A673 (cell line): ENCODE data around the gene BAIAP2. TPM values are rescaled to one million over a fixed set of nuclear protein-coding genes. Genes with fewer than 3 reads are reported as not detected.

Source experiments
- BruUV-seq: library from RNA; stranded (reverse); fragments of 400-500 nt; replicated peaks from 2 replicates; lab custom pipeline; 2021; lab: Mats Ljungman, UMichigan
- CTCF ChIA-PET: fragments of 300-600 bp; sonication (Branson Sonifier 250); formaldehyde crosslinking; loops from one replicate; lab custom pipeline; 2022; ENCODE audit warnings: antibody characterized with exemption; lab: Charles Lee
- POLR2A ChIA-PET: fragments of 300-600 bp; sonication (Branson Sonifier 250); formaldehyde crosslinking; loops from one replicate; lab custom pipeline; 2022; ENCODE audit warnings: antibody characterized with exemption; ENCODE audit not compliant: low non-redundant PET; lab: Charles Lee
- DNase-seq: peaks from one replicate; pipeline ENCODE4 v3.0.0-alpha.2; 2015; ENCODE audit warnings: low spot score
- H3K27ac ChIP-seq: fragments of 200-600 bp; sonication (generic); 2 replicates; pipeline ENCODE4 v1.5.1; 2016; ENCODE audit warnings: mixed run types, low read depth, mild to moderate bottlenecking, mixed read lengths, antibody characterized with exemption, low read length; ENCODE audit not compliant: poor library complexity, severe bottlenecking
- H3K27me3 ChIP-seq: fragments of 200-600 bp; sonication (generic); replicated peaks from 2 replicates; pipeline ENCODE4 v1.6.1; 2017; ENCODE audit warnings: mixed run types, low read depth, mild to moderate bottlenecking, mixed read lengths, antibody characterized with exemption, low read length; ENCODE audit not compliant: insufficient read depth, poor library complexity
- H3K36me3 ChIP-seq: fragments of 200-600 bp; sonication (generic); 2 replicates; pipeline ENCODE4 v1.6.1; 2016; ENCODE audit warnings: mixed run types, mild to moderate bottlenecking, mixed read lengths, antibody characterized with exemption, low read length; ENCODE audit not compliant: insufficient read depth, poor library complexity, severe bottlenecking
- H3K4me1 ChIP-seq: fragments of 200-600 bp; sonication (generic); 2 replicates; pipeline ENCODE4 v1.6.1; 2017; ENCODE audit warnings: mixed run types, mild to moderate bottlenecking, mixed read lengths, antibody characterized with exemption, low read length; ENCODE audit not compliant: insufficient read depth, poor library complexity, severe bottlenecking
- H3K4me3 ChIP-seq: fragments of 200-600 bp; sonication (generic); 2 replicates; pipeline ENCODE4 v1.5.1; 2016; ENCODE audit warnings: low read depth, mixed run types, mild to moderate bottlenecking, mixed read lengths, low read length; ENCODE audit not compliant: poor library complexity, severe bottlenecking
- H3K9me3 ChIP-seq: fragments of 200-600 bp; sonication (generic); 2 replicates; pipeline ENCODE4 v1.6.1; 2016; ENCODE audit warnings: mixed run types, low read depth, mild to moderate bottlenecking, mixed read lengths, antibody characterized with exemption, low read length; ENCODE audit not compliant: poor library complexity, severe bottlenecking
- CTCF ChIP-seq: fragments of 300-800, 200-600 bp; sonication (generic); conservative IDR thresholded peaks from 2 replicates; pipeline ENCODE4 v1.5.1; 2017; ENCODE audit warnings: low read depth, mild to moderate bottlenecking, antibody characterized with exemption, low read length, moderate library complexity, mixed read lengths
- EZH2 ChIP-seq: fragments of 200-600 bp; sonication (generic); IDR thresholded peaks from 2 replicates; pipeline ENCODE4 v1.6.1; 2017; ENCODE audit warnings: borderline replicate concordance, low read depth, mild to moderate bottlenecking, mixed read lengths, antibody characterized with exemption, low read length; ENCODE audit not compliant: poor library complexity, severe bottlenecking
- intact Hi-C: fragments of 100-400 bp; cut with micrococcal nuclease; formaldehyde crosslinking; loops from one replicate; pipeline ENCODE4 v1.10.0; 2022; ENCODE audit not compliant: unreplicated experiment
- total RNA-seq: library from RNA; stranded (reverse); gene quantifications from 2 replicates; pipeline ENCODE4 v1.2.3, GENCODE V29; 2021

The BAIAP2 gene
- total RNA-seq, 1 experiment from 2014 or later = 51.6 TPM

- POLR2A ChIA-PET = no interaction called here
- BruUV-seq = no TSS peak
- H3K9me3 ChIP-seq = no peaks in the 10 kb centered on the region
- TF ChIP-seq EZH2 (no peak), CTCF (no peak)
- CTCF ChIA-PET = no interaction called here
- H3K36me3 ChIP-seq = no peaks in the 10 kb centered on the region
- H3K4me3 ChIP-seq = no peak overlapping the region
- intact Hi-C loops = no loop called here
- no peak overlapping the region for H3K27ac ChIP-seq
- H3K4me1 ChIP-seq = peaks cover 23% of the 10 kb centered on the region
- DNase-seq = no peak
- no peaks in the 10 kb centered on the region for H3K27me3 ChIP-seq
Observed at GRCh38 chr17:81027038-81027437, 7.9 kb upstream of the BAIAP2 start.

GRCh38 chr17:81027591-81028505, 7.1 kb upstream of the BAIAP2 start:
- Histone ChIP-seq H3K36me3 (no peaks in the 10 kb centered on the region), H3K4me3 (no peak overlapping the region), H3K4me1 (peaks cover 23% of the 10 kb centered on the region), H3K27me3 (no peaks in the 10 kb centered on the region), H3K27ac (no peak overlapping the region), H3K9me3 (no peaks in the 10 kb centered on the region)
- ChIA-PET POLR2A (interaction anchor here (0.6 to 0.7 kb wide), 2 partner anchors 33 to 236 kb away, joined by 9 to 16 read pairs; no protein-coding TSS in a partner anchor), CTCF (no interaction called here)
- no peak for TF ChIP-seq EZH2
- TF ChIP-seq CTCF = no peak
- no TSS peak for BruUV-seq
- intact Hi-C loops = no loop called here
- no peak for DNase-seq

- POLR2A ChIA-PET = no interaction called here
- no peak for TF ChIP-seq CTCF
- TF ChIP-seq EZH2 = no peak
- H3K36me3 ChIP-seq = no peaks in the 10 kb centered on the region
- H3K27me3 ChIP-seq = no peaks in the 10 kb centered on the region
- CTCF ChIA-PET = no interaction called here
- H3K4me1 ChIP-seq = peaks cover 22% of the 10 kb centered on the region
- no TSS peak for BruUV-seq
- H3K27ac ChIP-seq = no peak overlapping the region
- intact Hi-C loops = no loop called here
- no peak overlapping the region for H3K4me3 ChIP-seq
- no peaks in the 10 kb centered on the region for H3K9me3 ChIP-seq
- DNase-seq = no peak
Observed at GRCh38 chr17:81028506-81028858, 6.5 kb upstream of the BAIAP2 start.
